Right lobe of liver (tissue), 6 donors: ENCODE data around the gene DCAF5. TPM values are rescaled to one million over a fixed set of nuclear protein-coding genes. Genes with fewer than 3 reads are reported as not detected.

Experiments
- ATAC-seq, 4 donors: fragments of 200-7000 bp; cut with Tn5 transposase; one replicate each; pipeline ENCODE4 v1.9.1; 2020; ENCODE audit warnings: mild to moderate bottlenecking in 4 of 4, moderate library complexity in 4 of 4
- DNase-seq, 3 donors: peaks; one replicate each; pipeline ENCODE4 v3.0.0-alpha.2; 2020
- H3K27ac ChIP-seq, 3 donors: fragments of 200-600 bp; one replicate each; pipeline ENCODE4 v1.8.0; 2022
- H3K27me3 ChIP-seq, 2 donors: fragments of 200-600 bp; one replicate each; pipeline ENCODE4 v1.8.0; 2022
- H3K36me3 ChIP-seq, 4 donors: fragments of 200-600 bp; sonication (generic) in 1 of 4; one replicate each; pipeline versions ENCODE4 v1.5.1 to v1.8.0; 2017 to 2022; ENCODE audit warnings: control low read depth in 1 of 4
- H3K4me1 ChIP-seq, 4 donors: fragments of 200-600 bp; sonication (generic) in 1 of 4; one replicate each; pipeline versions ENCODE4 v1.5.1 to v1.8.0; 2017 to 2022; ENCODE audit warnings: control low read depth in 1 of 4
- H3K4me3 ChIP-seq, 3 donors: fragments of 200-600 bp; one replicate each; pipeline ENCODE4 v1.8.0; 2022
- H3K9me3 ChIP-seq, 4 donors: fragments of 200-600 bp; sonication (generic) in 1 of 4; one replicate each; pipeline versions ENCODE4 v1.5.1 to v1.8.0; 2017 to 2022; ENCODE audit warnings: control low read depth in 1 of 4
- CTCF ChIP-seq, 4 donors: fragments of 200-600 bp in 3 of 4; fragments of 450-650 bp in 1 of 4; IDR thresholded peaks; one replicate each; pipeline versions ENCODE4 v1.5.1 to v1.8.0; 2016 to 2022; ENCODE audit warnings: antibody characterized with exemption in 4 of 4, mild to moderate bottlenecking in 2 of 4
- POLR2A ChIP-seq: fragments of 450-650 bp; IDR thresholded peaks from one replicate; pipeline ENCODE4 v1.6.1; 2017; ENCODE audit warnings: antibody characterized with exemption, mild to moderate bottlenecking
- WGBS: methylation state at CpG from one replicate; pipeline ENCODE4 v1.1.6; 2018; ENCODE audit warnings: low coverage, low lambda C conversion rate; ENCODE audit not compliant: insufficient coverage; ENCODE audit errors: missing lambda C conversion rate; 5-methylcytosine and 5-hydroxymethylcytosine counted together
- intact Hi-C, 2 donors: fragments of 100-400 bp; cut with DNase I; formaldehyde crosslinking; loops; one replicate each; pipeline versions ENCODE4 v1.11.2 to v1.14.1; 2022
- total RNA-seq, 6 experiments: library from RNA; depleted of rRNA in 2 of 6; stranded (reverse); fragments of >200 nt in 2 of 6; fragmentation: NEBNext Ultra II Directional in 3 of 6; extraction: Animal tissue kit (Norgen Biotek cat#: 25700) in 3 of 6; gene quantifications; one replicate each; pipeline versions ENCODE4 v1.1.0 to v1.2.4, GENCODE V29; 2016 to 2023
- donor health status: DM: no; HTN: yes; CAD: no.
- donor health status: DM: no; HTN: no; CAD: no.
- donor health status: DM: no; HTN: no; CAD: no.
- donor health status: DM: no; HTN: yes; CAD: no.
- donor health status: DM: no; HTN: yes; CAD: no.

Gene DCAF5
- total RNA-seq, 6 experiments from 2014 or later, result 21.8 to 31.4 (median 28.0) TPM

- ATAC-seq (peak in 2 of 4 donors; percentile 11 to 18), DNase-seq (no peak)
- TF ChIP-seq CTCF (IDR thresholded peaks at IDR 0.05), result no peak
- no peak for TF ChIP-seq POLR2A
- Histone ChIP-seq H3K36me3 (peaks cover 0 to 45% (median 17%) of the 10 kb centered on the region in 4 donors), H3K27me3 (no peaks in the 10 kb centered on the region), H3K4me1 (peaks cover 0 to 19% (median 2%) of the 10 kb centered on the region in 4 donors), H3K27ac (no peak overlapping the region), H3K9me3 (no peaks in the 10 kb centered on the region), H3K4me3 (no peak overlapping the region)
- 80% methylated on average over 1 of the region's 3 CpGs for WGBS
- intact Hi-C loops, result no loop called here
Measured at GRCh38 chr14:69055999-69056788, 96.7 kb downstream of the DCAF5 start.

- intact Hi-C loops, result no loop called here
- H3K9me3 ChIP-seq, result no peaks in the 10 kb centered on the region
- H3K36me3 ChIP-seq, result peaks cover 0 to 35% (median 14%) of the 10 kb centered on the region in 4 donors
- no peak overlapping the region for H3K27ac ChIP-seq
- H3K4me1 ChIP-seq, result peaks cover 0 to 30% (median 11%) of the 10 kb centered on the region in 4 donors
- 94% methylated on average over 14 of the region's 21 CpGs for WGBS
- H3K27me3 ChIP-seq, result no peaks in the 10 kb centered on the region
- no peak for TF ChIP-seq CTCF (IDR thresholded peaks at IDR 0.05)
- no peak for TF ChIP-seq POLR2A
- DNase-seq, result no peak
- H3K4me3 ChIP-seq, result no peak overlapping the region
- no peak for ATAC-seq
Measured at GRCh38 chr14:69055125-69055524, 97.8 kb downstream of the DCAF5 start.

- Histone ChIP-seq H3K27ac (no peak overlapping the region), H3K9me3 (no peaks in the 10 kb centered on the region), H3K36me3 (peaks cover 0 to 35% (median 14%) of the 10 kb centered on the region in 4 donors), H3K27me3 (no peaks in the 10 kb centered on the region), H3K4me1 (peaks cover 0 to 40% (median 15%) of the 10 kb centered on the region in 4 donors), H3K4me3 (no peak overlapping the region)
- 100% methylated on average over 2 of the region's 11 CpGs for WGBS
- TF ChIP-seq POLR2A, result no peak
- no peak for TF ChIP-seq CTCF (IDR thresholded peaks at IDR 0.05)
- ATAC-seq (no peak), DNase-seq (no peak)
- intact Hi-C loops, result no loop called here
Measured at GRCh38 chr14:69054030-69054429, 98.9 kb downstream of the DCAF5 start.

- Histone ChIP-seq H3K27me3 (no peaks in the 10 kb centered on the region), H3K27ac (peak overlapping the region in 2 of 3 donors; percentile 73 to 87), H3K36me3 (peaks cover 0 to 24% (median 12%) of the 10 kb centered on the region in 4 donors), H3K4me1 (peaks cover 0 to 48% (median 15%) of the 10 kb centered on the region in 4 donors), H3K9me3 (no peaks in the 10 kb centered on the region), H3K4me3 (no peak overlapping the region)
- TF ChIP-seq CTCF (IDR thresholded peaks at IDR 0.05) (no peak), POLR2A (no peak)
- 43% methylated on average over 4 of the region's 4 CpGs for WGBS
- intact Hi-C loops, result no loop called here
- peak in 1 of 3 donors; percentile 49 for DNase-seq
- peak; percentile 27 to 61 (median 32) for ATAC-seq
Measured at GRCh38 chr14:69052181-69052601, 100.7 kb downstream of the DCAF5 start.
